ENCODE measurements around the gene TNFRSF19. TPM values are rescaled to one million over a fixed set of nuclear protein-coding genes. Genes with fewer than 3 reads are reported as not detected.

The TNFRSF19 gene
- total RNA-seq, 2 experiments from 2014 or later, result not detected

GRCh38 chr13:23567906-23568460 lies 2.2 kb upstream of the TNFRSF19 start:
- TF ChIP-seq CTCF (conservative IDR thresholded peaks at IDR 0.05; ENCODE audit: low read length) (no peak), EZH2phosphoT487 (IDR thresholded peaks at IDR 0.05; ENCODE audit: borderline replicate concordance, low read depth, low read length) (no peak)
- ChIA-PET CTCF (ENCODE audit: unreplicated experiment) (no interaction called here), POLR2A (interaction anchor here (0.7 kb wide), 1 partner anchor 167 kb away, joined by 3 read pairs; no protein-coding TSS in a partner anchor)
- no peaks in the 10 kb centered on the region for H3K36me3 ChIP-seq (ENCODE audit: insufficient read depth, low read length)
- H3K9me2 ChIP-seq (ENCODE audit: insufficient read depth, low read length), result no peaks in the 10 kb centered on the region
- no peak overlapping the region for H3K4me2 ChIP-seq (ENCODE audit: low read length)
- no peak overlapping the region for H3K27ac ChIP-seq (ENCODE audit: low read depth, low read length, poor library complexity, severe bottlenecking)
- H3K9me3 ChIP-seq (ENCODE audit: low read length), result no peaks in the 10 kb centered on the region
- H2AFZ ChIP-seq (ENCODE audit: low read length), result no peak overlapping the region
- intact Hi-C loops (cut with micrococcal nuclease; ENCODE audit: unreplicated experiment), result no loop called here
- H3K4me3 ChIP-seq (ENCODE audit: low read depth, low read length, poor library complexity, severe bottlenecking), result no peak overlapping the region
- no peaks in the 10 kb centered on the region for H4K20me1 ChIP-seq (ENCODE audit: insufficient read depth, low read length)
- no peaks in the 10 kb centered on the region for H3K79me2 ChIP-seq (ENCODE audit: insufficient read depth, low read depth, low read length)
- no peaks in the 10 kb centered on the region for H3K4me1 ChIP-seq (ENCODE audit: insufficient read depth, low read length, poor library complexity, severe bottlenecking)
- no TSS peak for BruUV-seq (replicated peaks)
- DNase-seq (ENCODE audit: low spot score), result no peak

- H3K4me2 ChIP-seq (ENCODE audit: low read length), result no peak overlapping the region
- DNase-seq (ENCODE audit: low spot score), result no peak
- H3K36me3 ChIP-seq (ENCODE audit: insufficient read depth, low read length), result no peaks in the 10 kb centered on the region
- H4K20me1 ChIP-seq (ENCODE audit: insufficient read depth, low read length), result no peaks in the 10 kb centered on the region
- no peaks in the 10 kb centered on the region for H3K9me3 ChIP-seq (ENCODE audit: low read length)
- H3K4me3 ChIP-seq (ENCODE audit: low read depth, low read length, poor library complexity, severe bottlenecking), result no peak overlapping the region
- intact Hi-C loops (cut with micrococcal nuclease; ENCODE audit: unreplicated experiment), result no loop called here
- H3K4me1 ChIP-seq (ENCODE audit: insufficient read depth, low read length, poor library complexity, severe bottlenecking), result no peaks in the 10 kb centered on the region
- BruUV-seq (replicated peaks), result no TSS peak
- no peak for TF ChIP-seq CTCF (conservative IDR thresholded peaks at IDR 0.05; ENCODE audit: low read length)
- TF ChIP-seq EZH2phosphoT487 (IDR thresholded peaks at IDR 0.05; ENCODE audit: borderline replicate concordance, low read depth, low read length), result no peak
- H3K27ac ChIP-seq (ENCODE audit: low read depth, low read length, poor library complexity, severe bottlenecking), result no peak overlapping the region
- no peaks in the 10 kb centered on the region for H3K79me2 ChIP-seq (ENCODE audit: insufficient read depth, low read depth, low read length)
- H3K9me2 ChIP-seq (ENCODE audit: insufficient read depth, low read length), result no peaks in the 10 kb centered on the region
- ChIA-PET POLR2A (interaction anchor here (0.5 to 1.0 kb wide), 3 partner anchors 8 to 662 kb away, joined by 3 read pairs; no protein-coding TSS in a partner anchor), CTCF (ENCODE audit: unreplicated experiment) (no interaction called here)
- no peak overlapping the region for H2AFZ ChIP-seq (ENCODE audit: low read length)
Measured at GRCh38 chr13:23570921-23571315, 706 bp downstream of the TNFRSF19 start.

GRCh38 chr13:23571431-23571830 lies 1.2 kb downstream of the TNFRSF19 start:
- Histone ChIP-seq H4K20me1 (ENCODE audit: insufficient read depth, low read length) (no peaks in the 10 kb centered on the region), H3K9me3 (ENCODE audit: low read length) (no peaks in the 10 kb centered on the region), H3K27ac (ENCODE audit: low read depth, low read length, poor library complexity, severe bottlenecking) (no peak overlapping the region), H3K36me3 (ENCODE audit: insufficient read depth, low read length) (no peaks in the 10 kb centered on the region), H3K79me2 (ENCODE audit: insufficient read depth, low read depth, low read length) (no peaks in the 10 kb centered on the region), H3K9me2 (ENCODE audit: insufficient read depth, low read length) (no peaks in the 10 kb centered on the region), H2AFZ (ENCODE audit: low read length) (no peak overlapping the region), H3K4me2 (ENCODE audit: low read length) (no peak overlapping the region), H3K4me1 (ENCODE audit: insufficient read depth, low read length, poor library complexity, severe bottlenecking) (no peaks in the 10 kb centered on the region), H3K4me3 (ENCODE audit: low read depth, low read length, poor library complexity, severe bottlenecking) (no peak overlapping the region)
- BruUV-seq (replicated peaks), result no TSS peak
- intact Hi-C loops (cut with micrococcal nuclease; ENCODE audit: unreplicated experiment), result no loop called here
- TF ChIP-seq EZH2phosphoT487 (IDR thresholded peaks at IDR 0.05; ENCODE audit: borderline replicate concordance, low read depth, low read length), result no peak
- no peak for TF ChIP-seq CTCF (conservative IDR thresholded peaks at IDR 0.05; ENCODE audit: low read length)
- POLR2A ChIA-PET, result interaction anchor here (1.0 kb wide), 1 partner anchor 9 kb away, joined by 3 read pairs; no protein-coding TSS in a partner anchor
- no peak for DNase-seq (ENCODE audit: low spot score)
- CTCF ChIA-PET (ENCODE audit: unreplicated experiment), result no interaction called here

All from OCI-LY7 (cell line).